ENCODE measurements around the gene CSRP3.
A peak's percentile ranks its signal among the peaks of the same experiment; 100 is the strongest.

The CSRP3 gene

DNA sequence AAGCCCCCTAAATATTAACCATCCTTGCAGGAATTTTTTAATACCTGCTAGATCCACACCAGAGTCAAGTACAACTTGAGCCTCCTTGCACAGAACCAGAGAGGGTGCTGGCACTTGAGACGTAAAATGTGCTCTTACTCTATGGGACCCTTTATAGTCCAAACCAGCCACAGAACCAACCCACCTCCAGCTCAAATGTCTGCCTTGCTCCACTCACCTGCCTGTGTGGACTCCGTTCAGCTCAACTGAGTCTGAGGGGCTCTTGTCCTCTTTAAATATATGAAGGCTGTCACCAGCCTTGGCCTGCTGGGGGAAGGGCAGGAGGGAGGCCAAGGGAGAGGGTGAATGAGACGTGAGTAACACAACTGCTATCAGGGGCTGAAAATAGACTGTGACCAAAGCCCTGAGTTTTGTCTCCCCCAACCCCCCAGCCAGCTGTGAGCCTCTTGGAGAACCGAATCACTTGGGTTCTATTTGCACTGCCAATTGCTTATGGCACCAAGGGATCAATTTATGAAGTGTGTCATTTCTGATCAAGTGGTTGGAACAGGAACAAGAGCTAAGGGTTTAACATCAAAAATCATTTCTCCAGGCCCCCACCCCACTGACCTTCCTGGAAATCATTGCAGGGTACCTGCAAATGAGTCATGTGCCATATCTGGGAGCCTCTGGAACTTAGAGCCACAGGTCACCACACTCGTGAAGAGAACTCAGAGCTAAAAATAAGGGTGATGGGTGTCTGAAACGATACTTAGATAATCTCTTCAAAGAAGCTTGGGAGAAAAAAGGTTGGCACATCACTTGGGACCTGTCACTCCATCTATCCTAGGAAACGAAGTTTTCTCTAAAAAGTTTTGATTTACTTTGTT, at the start of gene CSRP3:
Gene CSRP3, minus strand, starts transcription at position 247 of the 869 bp plus-strand sequence. CDS start 9,535 bp downstream, outside the sequence.
- no peak for DNase-seq

DNA sequence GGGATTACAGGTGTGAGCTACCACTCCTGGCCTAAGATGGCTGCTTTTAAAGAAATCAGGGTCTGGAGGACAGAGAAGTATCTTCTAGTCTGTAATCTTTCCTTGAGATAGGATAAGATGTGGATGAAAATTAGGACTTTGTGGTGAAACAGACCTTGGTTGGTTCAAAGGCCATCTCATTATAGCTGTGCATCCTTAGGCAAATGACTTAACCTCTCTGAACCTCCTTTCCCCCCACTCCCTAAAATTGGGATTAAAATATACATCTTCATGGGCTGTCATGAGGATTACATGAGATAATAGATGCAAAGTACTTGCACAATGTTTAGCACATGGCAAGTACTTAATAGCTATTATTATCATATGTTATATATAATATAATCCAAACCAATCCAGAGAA, 49.8 kb upstream of the CSRP3 start:
- DNase-seq = no peak

DNA sequence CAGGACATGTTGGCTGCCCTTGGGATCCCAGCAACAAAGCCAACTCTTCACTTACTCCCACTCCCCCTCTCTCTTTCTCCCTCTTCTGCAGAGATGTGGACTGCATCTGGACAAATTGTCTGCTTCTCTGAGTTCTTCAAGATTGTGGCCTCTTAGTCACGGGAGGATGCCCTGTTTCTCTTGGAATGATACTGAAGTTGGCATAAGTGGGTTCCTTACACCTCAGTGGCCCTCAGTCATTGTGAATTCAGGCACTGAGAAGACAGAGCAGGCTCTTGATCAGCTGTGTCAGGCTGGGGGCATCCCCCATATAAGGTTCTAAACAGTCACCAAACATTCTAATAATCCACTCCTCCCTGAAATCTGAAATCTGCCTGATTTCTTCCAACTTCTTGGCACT, 45.0 kb upstream of the CSRP3 start:
- no peak for DNase-seq

DNA sequence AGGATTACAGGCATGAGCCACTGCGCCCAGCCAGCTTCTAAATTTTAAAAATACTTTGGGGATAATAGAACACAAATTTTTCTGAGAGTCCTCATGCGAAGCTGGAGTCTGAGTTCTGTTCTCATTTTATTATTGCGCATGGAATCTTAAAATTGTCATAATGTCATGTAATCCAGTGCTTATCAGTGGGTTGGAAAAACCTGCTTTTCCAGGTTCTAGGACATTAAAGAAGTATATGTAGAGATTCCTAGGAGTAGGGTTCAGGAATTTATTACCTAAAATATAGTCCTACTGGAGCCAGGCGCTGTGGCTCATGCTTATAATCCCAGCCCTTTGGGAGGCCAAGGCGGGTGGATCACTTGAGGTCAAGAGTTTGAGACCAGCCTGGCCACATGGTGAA, 43.6 kb upstream of the CSRP3 start:
- DNase-seq = no peak

DNA sequence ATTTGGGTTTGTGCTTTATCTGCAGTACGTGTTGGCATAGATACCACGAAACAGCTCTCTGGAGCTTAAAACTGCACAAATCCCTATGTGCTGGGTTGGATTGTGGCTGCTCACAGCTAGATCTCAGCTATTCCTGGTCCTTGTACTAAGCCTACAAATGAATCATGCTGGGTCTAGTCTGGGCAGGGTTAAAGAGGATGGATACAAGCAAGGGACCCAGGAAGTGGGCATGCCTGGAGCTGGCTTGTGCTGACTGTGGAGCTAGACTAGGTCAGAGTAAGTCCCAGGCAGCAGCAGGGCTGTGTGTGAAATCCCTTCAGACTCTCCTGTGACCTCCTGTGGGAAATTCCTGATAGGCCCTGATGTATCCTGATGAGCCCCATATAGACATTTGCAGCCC, 42.8 kb upstream of the CSRP3 start:
- DNase-seq = no peak

DNA sequence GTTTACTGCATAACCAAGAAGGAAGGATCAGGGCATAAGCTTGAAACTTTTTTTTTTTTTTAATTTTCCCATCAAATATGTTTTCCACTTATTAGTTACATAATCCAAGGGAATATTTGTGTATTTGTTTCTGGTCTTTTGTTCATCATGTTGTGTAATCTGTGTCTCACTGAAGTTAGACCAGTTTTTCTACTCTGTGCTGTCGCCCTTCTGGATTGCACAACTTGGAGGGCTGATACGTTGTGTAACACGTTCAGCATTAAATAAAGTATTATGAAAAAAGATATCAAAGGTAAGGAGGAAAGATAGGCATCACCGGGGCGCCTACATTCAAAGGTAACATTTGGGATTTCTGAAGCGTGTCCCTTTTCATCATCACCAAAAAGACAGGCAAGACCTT, 42.3 kb upstream of the CSRP3 start:
- DNase-seq = no peak

DNA sequence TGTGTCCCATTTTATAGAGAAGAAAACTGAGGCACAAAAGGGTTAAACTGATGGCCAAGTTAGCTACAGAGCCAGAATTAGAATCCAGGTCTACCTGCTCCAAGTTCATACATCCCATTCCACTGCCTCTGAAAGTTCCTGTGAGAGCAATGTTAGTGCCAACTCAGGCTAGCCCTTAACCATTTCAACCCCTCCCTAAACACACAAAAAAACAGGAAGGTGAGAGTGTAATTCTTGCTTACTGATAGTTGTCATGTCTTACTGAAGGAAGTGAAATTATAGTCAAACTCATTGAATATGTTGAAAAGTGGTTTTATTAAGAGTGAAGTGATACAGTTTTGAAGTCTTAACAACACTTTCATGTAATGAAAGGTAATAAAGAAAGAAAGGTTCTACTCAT, 41.8 kb upstream of the CSRP3 start:
- no peak for DNase-seq

DNA sequence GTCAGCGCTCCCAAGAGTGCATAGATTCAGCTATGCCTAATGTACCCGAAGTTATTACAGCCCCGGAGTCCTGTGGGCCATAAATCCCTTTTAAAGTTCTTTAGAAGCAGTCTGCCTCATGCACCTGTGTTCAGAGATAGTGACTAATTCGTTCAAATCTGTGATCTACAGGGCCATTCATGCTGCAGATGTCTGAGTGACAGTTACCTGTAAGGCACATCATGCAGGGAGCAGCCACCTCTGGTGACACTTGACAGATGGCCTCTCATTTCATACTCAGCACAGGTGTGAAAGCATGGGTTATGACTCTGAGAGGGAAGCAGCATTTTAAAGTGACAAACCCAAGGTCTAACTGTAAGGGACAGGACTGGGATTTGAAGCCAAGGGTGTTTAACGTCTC, 41.4 kb upstream of the CSRP3 start:
- no peak for DNase-seq

DNA sequence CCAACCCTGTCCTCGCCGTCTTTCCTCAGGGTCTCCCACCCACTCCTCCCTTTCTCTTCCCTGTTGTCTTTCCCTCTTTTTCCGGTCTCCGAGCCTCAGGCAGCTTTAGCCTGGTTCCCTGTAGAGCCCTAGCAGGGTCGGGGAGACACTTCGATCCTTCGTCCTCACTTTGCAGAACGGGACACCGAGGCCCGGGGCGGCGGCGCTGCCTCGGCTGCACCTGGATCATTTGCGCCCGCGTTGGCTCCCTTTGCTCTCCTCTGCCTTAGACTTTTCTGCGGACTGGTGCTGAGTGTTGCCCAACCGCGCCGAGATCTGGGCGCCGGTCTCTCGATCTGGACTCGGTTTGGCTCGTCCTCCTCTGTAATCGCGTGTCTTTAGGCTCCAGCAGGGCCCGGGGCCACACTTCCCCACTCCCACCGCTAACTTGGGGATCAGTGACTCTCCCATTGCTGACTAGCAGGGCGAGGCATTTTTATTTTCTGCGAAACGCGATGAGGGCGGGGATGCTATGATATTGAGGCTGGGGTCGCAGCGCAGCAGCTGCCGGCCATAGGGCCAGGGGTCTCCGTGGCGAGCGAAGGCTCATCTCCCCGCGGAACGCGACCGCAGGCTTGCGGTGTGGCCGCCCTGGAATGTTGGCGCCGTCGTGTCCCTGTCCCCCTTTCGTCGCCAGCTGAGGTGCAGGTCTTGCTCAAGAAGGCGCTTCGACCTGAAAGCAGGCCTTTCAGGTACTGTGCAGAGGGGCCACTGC, 40.6 kb upstream of the CSRP3 start:
- no peak for DNase-seq

DNA sequence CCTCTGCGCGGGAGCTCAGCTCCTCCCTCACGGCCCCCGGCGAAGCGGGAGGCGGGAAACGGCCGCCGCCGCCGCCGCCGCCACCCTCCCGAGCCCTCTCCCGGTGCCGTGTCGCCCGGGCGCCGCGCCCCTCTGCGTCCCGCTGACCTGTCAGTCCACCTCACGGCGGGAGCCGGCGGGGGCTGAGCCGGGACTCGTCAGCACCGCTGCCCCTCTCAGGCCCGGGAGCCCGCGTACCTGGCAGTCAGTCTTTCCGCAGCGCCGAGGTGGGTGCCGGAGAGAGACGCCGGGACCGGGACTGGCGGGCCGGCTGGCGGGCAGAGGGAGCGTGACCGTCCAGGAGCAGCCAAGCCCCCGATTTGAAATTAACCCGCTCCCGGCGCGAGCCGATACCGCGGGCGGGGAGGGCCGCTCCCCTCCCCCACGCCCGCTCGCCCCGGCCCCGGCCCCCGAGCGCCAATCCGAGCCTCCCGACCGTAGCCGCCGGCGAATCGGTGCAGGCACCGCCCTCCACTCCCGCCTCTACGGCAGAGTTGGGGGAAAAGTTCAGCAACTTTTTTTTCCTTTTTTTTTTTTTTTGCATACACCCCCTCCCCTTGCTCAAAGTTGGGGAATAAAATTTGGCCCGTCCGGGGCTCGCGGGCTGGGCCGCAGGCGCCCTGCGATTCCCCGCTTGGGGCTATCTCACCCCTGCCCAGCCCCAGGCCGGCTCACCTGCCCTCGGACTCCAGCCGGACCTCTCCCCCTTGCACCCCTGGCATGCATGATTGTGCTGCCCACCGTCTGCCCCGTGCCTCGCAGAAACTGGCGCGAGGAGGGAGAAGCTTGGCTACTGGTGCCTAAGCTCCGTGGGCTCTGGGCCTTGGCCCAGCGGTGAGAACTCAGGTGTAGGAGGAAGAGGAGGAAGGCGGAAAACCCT, 39.7 kb upstream of the CSRP3 start:
- DNase-seq = peak; percentile 54

DNA sequence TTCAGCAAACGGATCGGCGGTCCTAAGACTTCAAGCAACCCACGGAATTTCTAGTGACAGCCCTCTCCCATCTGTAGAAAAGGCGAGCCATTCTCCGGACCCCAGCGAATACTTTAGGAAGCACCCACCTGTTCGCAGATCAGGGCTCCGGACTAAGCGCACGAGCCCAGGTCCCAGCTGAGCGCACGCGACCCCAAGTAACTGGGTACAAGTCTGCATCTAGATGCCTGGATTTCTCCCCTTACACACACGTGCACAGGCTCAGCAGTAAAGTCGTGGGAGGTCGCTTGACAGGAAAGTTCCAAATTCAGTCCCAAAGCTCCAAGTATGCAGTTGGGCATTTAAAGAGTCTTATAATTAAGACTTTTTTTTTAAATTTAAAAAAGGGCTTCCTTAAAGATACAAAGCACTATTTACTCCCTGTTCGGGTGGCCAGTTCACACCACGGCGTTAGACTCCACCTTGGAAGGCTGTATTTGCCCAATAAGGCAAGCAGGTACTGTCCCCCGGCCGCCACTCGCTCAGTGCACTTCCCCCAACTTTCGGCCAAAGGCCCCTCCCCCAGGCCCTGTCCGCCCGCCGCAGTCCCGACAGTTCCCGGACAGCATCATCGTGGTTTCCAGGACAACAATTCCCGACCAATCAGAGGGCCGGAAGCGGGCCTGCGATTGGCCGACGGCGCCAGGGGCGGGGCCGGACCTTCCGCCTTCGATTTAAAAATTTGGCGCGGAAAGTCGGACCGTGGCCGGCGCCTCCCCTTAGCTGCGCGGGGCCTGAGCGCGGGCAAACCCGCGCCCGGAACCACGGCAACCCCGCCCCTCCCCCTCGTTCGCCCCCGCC, 38.9 kb upstream of the CSRP3 start, which contains the start of gene E2F8:
Gene E2F8, minus strand, starts transcription at position 526 of the 840 bp plus-strand sequence. CDS start 824 bp downstream, outside the sequence.
- peak; percentile 91 for DNase-seq

DNA sequence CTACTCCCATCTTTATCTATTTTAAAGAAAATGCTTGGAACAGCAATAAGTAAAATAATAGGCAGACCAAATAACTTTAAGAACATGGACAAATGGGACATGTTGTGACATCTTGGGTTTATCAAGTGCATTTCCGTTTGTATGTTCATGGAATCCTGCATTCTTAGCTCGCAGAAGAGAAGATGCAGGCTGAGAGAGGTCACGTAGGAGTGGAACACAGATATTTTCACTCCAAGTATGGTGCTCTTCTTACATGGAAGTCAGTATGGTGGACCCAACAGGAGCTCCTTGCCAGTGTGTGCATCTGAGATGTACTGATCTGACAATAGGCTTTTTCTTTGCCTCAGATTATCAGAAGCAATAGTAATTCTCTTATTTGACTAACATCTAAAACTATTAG, 37.3 kb upstream of the CSRP3 start:
- DNase-seq = no peak

DNA sequence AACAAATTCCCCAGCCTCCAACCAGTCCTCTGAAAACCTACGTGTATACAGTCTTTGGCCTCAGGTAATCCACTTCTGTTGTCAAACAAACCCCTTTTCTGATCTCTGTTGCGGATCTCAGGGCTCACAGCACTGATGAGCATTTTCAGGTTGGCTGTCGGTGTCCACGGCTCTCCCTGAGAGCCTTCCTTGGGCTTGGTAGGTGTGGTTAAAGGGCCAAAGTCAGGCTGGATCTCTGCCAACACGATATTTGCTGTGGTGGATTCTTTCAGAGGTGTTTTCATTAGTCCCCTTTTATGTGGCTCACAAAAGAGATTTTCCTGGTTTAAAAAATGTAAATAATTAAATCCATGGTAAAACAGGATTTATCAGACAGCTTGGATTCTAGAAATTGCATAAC, 36.0 kb upstream of the CSRP3 start:
- no peak for DNase-seq

DNA sequence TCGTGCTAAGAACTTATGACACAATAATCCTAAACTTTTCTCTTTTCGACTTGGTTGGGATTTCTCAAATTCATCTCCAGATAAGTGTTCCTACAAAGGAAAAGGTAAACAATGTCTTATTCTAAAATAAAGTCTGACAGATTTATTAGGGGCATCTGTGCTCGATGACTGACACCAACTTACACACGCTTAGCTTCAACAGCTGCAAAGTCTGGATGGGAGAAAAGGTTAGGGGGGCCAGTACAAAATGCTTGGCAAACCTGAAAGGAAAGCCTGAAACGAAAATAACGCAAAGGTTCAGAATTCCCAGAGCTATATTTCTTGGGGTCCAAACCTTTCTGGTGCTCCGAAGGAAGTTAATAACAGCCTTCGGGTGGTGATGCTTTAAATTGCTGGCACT, 35.6 kb upstream of the CSRP3 start:
- no peak for DNase-seq

DNA sequence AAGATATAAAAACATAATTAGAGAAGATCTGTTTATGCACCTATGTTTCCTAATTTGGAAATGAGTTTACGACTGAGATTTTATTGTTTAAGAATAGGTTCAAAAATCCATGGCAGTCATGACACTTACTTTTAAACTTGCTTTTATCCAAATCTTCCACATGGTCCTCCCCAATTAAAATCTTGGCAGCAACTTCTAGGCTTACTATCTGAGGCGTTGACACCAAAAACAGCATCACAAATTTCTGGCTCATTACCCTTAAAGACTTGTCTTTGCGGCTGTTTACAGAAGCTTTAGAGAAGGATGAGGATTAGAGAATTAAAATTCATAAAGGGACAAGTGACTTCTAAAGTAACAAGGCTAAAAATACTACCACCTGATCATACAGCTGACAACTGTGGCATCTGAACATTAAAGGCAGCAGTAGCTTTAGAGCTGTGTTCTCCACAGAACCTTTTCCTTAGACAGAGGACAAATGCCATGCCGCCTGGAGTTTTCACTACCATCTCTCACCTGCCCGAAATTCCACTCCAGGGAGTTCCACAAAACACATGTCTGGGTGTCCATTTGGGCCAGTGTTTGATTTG, 32.5 kb upstream of the CSRP3 start:
- DNase-seq = no peak

DNA sequence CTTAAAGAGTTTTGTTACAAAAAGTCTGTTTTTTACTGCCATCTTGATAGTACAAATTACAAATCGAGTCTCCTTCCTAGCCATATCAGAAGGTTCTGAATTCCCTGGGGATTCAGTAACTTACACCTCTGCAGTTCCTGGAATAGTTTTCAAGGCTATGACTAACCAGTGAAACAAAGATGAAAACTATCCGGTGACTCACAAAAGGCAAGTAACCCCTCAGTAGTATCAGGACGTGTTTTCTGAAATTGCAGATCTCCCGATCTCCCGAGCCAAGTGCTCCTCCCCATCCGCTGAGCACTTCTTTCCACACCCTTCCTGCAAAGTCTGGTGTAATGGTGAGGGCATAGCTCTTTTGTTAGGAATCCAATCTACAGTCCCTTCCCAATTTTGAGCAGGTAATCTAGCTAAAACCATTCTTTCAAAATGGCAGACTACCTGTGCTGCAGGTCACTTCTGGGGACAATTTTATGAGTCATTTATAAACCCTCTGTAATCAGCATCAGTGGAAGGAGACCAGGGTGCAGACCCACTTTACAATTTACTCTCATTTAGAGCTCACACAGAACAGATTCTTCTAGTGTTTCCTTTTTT, 31.2 kb upstream of the CSRP3 start:
- no peak for DNase-seq

DNA sequence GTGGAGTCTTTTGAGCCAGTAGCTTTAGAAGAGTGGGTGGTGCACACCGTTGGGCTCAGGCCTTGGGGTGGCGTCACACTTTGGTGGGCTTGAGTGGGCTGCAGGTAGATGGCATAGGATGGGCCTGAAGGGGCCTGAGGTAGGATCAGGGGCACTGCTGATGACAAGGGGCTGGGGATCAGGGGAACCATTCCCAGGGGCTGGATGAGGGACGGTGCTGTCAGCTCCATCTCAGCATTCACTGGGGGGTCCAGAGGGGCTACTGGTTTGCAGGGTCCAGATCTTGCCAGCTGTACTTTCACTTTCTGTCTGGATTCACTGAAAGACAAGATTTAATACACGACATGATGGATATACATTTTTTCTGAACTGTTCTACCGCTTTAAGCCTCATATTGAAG, 27.9 kb upstream of the CSRP3 start:
- no peak for DNase-seq

DNA sequence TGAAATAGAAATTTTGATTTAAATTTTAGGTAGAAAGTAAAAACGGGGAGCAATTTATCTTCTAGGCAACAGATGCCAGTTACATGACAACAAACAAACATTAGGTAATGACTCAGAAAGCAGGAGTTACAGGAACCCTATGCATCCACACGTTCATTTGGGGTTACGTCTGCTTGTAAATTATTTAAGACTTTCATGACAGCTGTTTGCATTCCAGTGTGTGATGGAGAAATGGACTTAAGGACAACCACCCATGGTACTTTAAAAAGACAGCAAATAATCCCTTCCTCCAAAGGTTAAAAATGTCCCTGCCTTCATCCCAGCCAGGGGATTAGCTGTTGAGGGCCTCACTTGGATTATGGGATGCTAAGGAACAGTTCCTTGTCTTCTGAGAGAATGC, 27.2 kb upstream of the CSRP3 start:
- no peak for DNase-seq

DNA sequence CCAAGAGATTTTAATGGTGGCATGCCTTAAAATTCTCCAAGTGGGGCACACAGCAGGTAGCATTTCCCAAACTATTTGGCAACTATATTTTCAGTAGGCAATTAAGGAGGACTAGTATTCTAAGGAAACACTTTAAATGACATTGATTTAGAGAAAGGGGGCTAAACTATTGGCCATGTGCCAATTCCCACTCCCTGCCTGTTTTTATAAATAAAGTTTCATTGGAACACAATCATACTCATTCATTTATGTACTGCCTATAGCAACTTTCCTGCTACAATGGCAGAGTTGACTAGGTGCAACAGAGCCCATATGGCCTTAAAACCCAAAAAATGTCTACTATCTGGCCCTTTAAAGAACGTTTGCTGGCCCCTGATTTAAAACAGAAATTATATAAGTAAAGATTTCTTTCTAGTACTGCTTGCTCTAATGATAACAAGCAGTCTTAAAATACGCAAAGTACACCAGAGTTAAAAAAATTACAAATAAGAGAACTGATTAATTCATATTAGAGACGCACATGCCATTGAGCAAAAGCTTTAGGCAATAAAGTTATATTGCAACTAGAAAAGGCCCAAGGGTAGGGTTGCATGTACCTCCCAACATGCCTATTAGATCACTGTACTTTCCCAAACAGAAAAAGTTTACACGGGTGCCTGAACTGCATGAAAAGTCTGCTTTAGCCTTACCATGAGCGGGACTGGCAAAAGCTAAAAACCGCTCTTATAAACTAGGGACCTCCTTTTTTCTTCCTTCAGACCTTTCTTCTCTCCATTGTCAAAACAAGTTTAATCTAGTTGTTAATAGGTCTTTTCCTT, 24.8 kb upstream of the CSRP3 start:
- no peak for DNase-seq

DNA sequence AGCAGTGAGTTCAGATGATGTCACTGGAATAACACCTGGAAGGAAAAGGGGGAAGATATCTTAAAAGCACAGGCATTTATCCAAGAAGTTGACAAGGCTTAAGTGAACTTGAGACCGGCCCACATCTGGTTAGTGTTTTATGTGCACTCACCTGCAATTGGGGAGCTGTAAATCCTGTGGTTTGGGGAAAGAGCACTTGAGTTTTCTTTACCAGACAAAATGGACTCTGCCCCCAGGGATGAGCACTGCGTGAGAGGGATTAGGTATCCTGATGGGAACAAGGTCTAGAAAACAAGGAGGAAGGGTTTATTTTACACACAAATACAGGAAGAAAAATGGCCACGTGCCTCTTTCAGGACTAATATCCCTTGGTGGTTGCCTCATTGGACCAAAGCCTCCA, 23.8 kb upstream of the CSRP3 start:
- no peak for DNase-seq
